ENCODE data around the gene FUBP1.

DNA sequence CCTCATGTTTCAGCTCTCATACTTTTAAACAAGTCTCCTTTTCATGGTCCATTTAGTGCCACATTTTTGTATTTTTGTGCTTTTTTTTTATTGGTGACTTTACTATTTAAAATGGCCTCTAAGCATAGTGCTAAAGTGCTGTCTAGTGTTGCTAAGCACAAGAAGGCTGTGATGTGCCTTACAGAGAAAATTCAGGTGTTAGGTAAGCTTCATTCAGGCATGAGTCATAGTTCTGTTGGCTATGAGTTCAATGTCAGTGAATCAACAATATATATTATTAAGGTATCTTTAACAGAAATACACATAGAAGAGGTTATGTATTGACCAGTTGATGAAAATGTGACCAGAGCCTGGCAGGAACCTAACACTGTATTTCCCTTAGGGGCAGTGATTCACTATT lies 12.8 kb upstream of the FUBP1 start:
- TF ChIP-seq POLR2AphosphoS5 (IDR thresholded peaks at IDR 0.05; ENCODE audit: low read depth, low read length) (no peak), POLR2A (IDR thresholded peaks at IDR 0.05; ENCODE audit: low read depth, low read length) (no peak), TAF1 (IDR thresholded peaks at IDR 0.05; ENCODE audit: borderline replicate concordance, low read depth, low read length) (no peak)
